Activated B cell treated with CpG ODN at 0.5 μM for 24 hours (primary cell): ENCODE data around the gene BTBD16. TPM values are rescaled to one million over a fixed set of nuclear protein-coding genes. Genes with fewer than 3 reads are reported as not detected.

Experiments used
- ATAC-seq: fragments of 200-7000 bp; cut with Tn5 transposase; one replicate; pipeline ENCODE4 v1.10.0; 2021; ENCODE audit warnings: low read depth, mild to moderate bottlenecking, moderate library complexity
- CTCF ChIA-PET: fragments of 350-600 bp; sonication (Branson Sonifier 250); formaldehyde crosslinking; loops from one replicate; lab custom pipeline; 2021; ENCODE audit warnings: antibody characterized with exemption; lab: Charles Lee
- POLR2A ChIA-PET: fragments of 350-600 bp; sonication (Branson Sonifier 250); formaldehyde crosslinking; loops from one replicate; lab custom pipeline; 2021; ENCODE audit warnings: antibody characterized with exemption; lab: Charles Lee
- DNase-seq: peaks from one replicate; pipeline ENCODE4 v3.0.0; 2022
- H3K27ac Mint-ChIP-seq: one replicate; pipeline ENCODE4 v1.8.0; 2020; ENCODE audit warnings: mixed read lengths
- H3K27me3 Mint-ChIP-seq: one replicate; pipeline ENCODE4 v1.8.0; 2021; ENCODE audit warnings: mixed read lengths
- H3K36me3 Mint-ChIP-seq: one replicate; pipeline ENCODE4 v1.8.0; 2021; ENCODE audit warnings: low read depth, mixed read lengths
- H3K4me1 Mint-ChIP-seq: one replicate; pipeline ENCODE4 v1.8.0; 2021; ENCODE audit warnings: mixed read lengths
- H3K4me3 Mint-ChIP-seq: one replicate; pipeline ENCODE4 v1.8.0; 2020; ENCODE audit warnings: mild to moderate bottlenecking, mixed read lengths
- H3K9me3 Mint-ChIP-seq: one replicate; pipeline ENCODE4 v1.8.0; 2020; ENCODE audit warnings: mixed read lengths
- intact Hi-C: fragments of 100-400 bp; cut with micrococcal nuclease; formaldehyde crosslinking; loops from one replicate; pipeline ENCODE4 v1.15.1; 2024
- total RNA-seq: library from RNA; stranded (reverse); gene quantifications from 2 replicates; pipeline ENCODE4 v1.2.3, GENCODE V29; 2022
- TF ChIP-seq, protein P1 (sequence below): fragments of 200-600 bp; IDR thresholded peaks from one replicate; pipeline ENCODE4 v1.8.0; 2022; ENCODE audit warnings: antibody characterized with exemption, mild to moderate bottlenecking

Gene BTBD16
- total RNA-seq, 1 donor from 2014 or later: not detected

DNA sequence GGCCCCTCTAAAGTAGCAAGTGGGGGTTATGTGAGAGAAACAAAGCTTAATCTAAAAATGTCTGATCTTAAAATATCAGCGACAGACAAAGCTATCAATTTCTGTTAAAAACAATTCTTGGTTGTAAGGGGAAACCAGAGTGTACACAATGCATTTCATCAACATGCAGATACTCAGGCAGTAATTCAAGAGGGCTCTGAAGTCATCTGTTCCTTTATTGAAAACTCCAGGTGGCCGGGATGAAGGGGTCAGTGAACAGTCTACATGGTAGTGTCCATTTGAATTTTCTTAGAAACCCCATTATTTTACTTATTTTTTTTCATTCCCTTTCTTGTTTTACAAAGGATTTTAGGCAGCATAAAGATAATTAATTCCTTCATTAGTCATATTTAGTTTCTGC lies 36.7 kb upstream of the BTBD16 start:
- H3K9me3 Mint-ChIP-seq: no peaks in the 10 kb centered on the region
- TF ChIP-seq, protein P1, sequence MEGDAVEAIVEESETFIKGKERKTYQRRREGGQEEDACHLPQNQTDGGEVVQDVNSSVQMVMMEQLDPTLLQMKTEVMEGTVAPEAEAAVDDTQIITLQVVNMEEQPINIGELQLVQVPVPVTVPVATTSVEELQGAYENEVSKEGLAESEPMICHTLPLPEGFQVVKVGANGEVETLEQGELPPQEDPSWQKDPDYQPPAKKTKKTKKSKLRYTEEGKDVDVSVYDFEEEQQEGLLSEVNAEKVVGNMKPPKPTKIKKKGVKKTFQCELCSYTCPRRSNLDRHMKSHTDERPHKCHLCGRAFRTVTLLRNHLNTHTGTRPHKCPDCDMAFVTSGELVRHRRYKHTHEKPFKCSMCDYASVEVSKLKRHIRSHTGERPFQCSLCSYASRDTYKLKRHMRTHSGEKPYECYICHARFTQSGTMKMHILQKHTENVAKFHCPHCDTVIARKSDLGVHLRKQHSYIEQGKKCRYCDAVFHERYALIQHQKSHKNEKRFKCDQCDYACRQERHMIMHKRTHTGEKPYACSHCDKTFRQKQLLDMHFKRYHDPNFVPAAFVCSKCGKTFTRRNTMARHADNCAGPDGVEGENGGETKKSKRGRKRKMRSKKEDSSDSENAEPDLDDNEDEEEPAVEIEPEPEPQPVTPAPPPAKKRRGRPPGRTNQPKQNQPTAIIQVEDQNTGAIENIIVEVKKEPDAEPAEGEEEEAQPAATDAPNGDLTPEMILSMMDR: no peak
- no peak overlapping the region for H3K4me3 Mint-ChIP-seq
- intact Hi-C loops: no loop called here
- no peaks in the 10 kb centered on the region for H3K4me1 Mint-ChIP-seq
- DNase-seq (no peak), ATAC-seq (no peak)
- ChIA-PET CTCF (no interaction called here), POLR2A (no interaction called here)
- H3K27ac Mint-ChIP-seq: no peak overlapping the region
- H3K36me3 Mint-ChIP-seq: no peaks in the 10 kb centered on the region
- no peaks in the 10 kb centered on the region for H3K27me3 Mint-ChIP-seq

DNA sequence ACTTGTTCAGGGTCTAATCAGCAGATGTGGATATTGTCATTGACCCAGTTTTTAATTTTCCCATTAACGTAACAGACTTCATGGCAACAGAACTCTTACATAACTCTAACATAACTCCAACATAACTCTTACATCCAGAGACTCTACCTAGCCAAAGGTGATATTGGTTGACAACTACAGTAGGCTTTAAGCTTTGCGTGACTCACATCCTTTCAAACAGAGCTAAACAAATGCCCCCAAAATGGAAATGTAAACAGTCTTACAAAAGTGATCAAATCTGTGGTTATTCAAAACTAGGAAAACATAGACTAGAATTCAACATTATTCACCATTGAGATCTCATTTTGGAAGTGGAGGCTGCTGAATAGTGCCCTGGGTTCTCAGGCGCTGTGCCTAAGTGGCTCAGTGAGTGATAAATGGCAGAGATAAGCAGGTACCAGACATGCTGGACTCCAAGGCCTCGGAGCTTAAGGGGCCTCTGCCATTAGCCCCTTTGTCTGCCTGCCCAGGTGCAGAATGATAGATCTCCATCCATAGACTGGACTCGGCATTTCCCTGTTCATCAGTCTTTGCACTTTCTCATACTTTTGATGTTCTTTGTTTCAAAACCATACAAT lies 34.3 kb upstream of the BTBD16 start:
- no peaks in the 10 kb centered on the region for H3K4me1 Mint-ChIP-seq
- no peaks in the 10 kb centered on the region for H3K27me3 Mint-ChIP-seq
- CTCF ChIA-PET: no interaction called here
- TF ChIP-seq, protein P1: no peak
- no peak overlapping the region for H3K4me3 Mint-ChIP-seq
- no peaks in the 10 kb centered on the region for H3K36me3 Mint-ChIP-seq
- intact Hi-C loops: no loop called here
- no peaks in the 10 kb centered on the region for H3K9me3 Mint-ChIP-seq
- no peak overlapping the region for H3K27ac Mint-ChIP-seq
- ATAC-seq: no peak
- no peak for DNase-seq
- POLR2A ChIA-PET: no interaction called here

DNA sequence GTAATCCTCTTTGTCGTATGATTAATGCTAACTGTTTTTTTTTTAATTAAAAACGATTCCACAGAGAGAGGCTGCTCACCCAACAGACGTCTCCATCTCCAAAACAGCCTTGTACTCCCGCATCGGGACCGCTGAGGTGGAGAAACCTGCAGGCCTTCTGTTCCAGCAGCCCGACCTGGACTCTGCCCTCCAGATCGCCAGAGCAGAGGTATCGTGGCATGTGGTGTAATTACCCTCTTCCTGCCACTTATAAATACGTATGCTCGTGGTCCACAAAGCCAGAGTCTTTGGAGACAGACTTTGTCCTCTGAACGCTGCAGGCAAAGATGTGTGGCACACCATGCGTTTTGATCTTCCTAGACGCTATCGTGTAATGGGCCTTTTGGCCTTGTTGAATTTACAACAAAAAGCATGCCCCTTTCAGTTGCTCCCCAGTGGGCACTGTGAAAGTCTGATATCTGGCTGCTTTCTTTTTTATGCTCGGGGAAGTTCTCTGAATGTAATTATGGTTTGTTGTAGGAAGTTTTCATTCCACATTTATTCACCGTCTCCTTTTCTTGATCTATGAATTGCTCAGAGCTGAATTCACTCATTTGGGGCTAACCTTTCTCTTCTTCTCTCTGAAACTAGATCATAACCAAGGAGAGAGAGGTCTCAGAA lies 33.6 kb upstream of the BTBD16 start:
- intact Hi-C loops: no loop called here
- no peak overlapping the region for H3K27ac Mint-ChIP-seq
- ATAC-seq: no peak

DNA sequence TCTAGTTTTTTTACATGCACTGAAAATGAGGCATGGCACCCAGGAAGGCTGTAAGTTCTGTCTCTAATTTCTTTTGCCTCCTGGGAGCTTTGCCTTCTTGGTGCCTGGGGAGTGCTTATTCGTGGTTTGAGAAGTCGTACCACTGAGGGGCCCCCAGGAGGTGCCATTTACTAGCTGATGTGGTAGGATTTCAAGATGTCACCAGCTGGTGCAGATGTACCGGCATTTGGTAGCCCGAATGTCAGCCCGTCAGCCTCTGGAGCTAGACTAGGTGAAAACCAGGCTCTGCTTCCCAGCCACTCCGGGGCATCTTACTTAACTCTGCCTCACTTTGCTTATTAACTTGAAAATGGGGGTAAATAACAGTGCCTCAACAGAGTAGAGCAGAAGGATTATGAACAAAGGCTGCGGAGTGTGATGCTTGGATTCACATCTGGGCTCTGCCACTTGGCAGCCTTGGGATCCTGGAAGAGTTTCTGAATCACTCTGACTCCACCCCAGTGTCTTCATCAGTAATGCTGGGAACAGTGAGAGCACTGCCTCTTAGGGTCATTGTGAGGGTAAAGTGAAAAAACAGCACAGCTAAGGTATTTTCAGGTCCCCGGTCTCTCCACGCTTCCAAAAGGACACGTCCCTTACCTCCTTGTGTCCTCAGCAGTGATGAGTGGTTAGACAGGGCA lies 31.4 kb upstream of the BTBD16 start:
- ATAC-seq: no peak
- ChIA-PET CTCF (no interaction called here), POLR2A (no interaction called here)
- H3K27ac Mint-ChIP-seq: no peak overlapping the region
- intact Hi-C loops: no loop called here
- TF ChIP-seq, protein P1: no peak
- H3K27me3 Mint-ChIP-seq: no peaks in the 10 kb centered on the region
- DNase-seq: no peak
- no peaks in the 10 kb centered on the region for H3K36me3 Mint-ChIP-seq
- no peaks in the 10 kb centered on the region for H3K9me3 Mint-ChIP-seq
- H3K4me1 Mint-ChIP-seq: no peaks in the 10 kb centered on the region
- H3K4me3 Mint-ChIP-seq: no peak overlapping the region

More for the DNA sequence above, 33.6 kb upstream of the BTBD16 start:
- Mint-ChIP-seq H3K9me3 (no peaks in the 10 kb centered on the region), H3K4me1 (no peaks in the 10 kb centered on the region), H3K4me3 (no peak overlapping the region), H3K36me3 (no peaks in the 10 kb centered on the region), H3K27me3 (no peaks in the 10 kb centered on the region)
- TF ChIP-seq, protein P1: no peak
- no peak for DNase-seq
- ChIA-PET CTCF (no interaction called here), POLR2A (no interaction called here)

DNA sequence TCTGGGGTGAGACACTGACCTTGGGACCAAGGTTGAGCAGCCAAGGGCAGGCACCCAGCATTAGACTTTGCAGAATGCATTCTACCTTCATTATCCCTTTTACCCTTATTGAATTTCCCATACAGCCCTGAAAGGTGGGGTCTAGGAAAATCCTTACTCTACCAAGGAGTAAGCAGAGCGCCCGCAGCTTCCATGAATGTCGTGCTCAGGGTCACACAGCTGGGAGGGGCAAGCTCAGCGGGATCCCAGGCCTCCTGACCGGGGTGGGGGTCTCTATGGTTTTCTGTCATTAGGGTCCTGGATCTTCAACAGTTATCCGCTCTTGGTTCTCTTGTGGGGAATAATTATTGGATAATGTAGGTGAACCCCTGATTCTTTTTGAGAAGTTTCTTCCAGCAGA lies 30.7 kb upstream of the BTBD16 start:
- TF ChIP-seq, protein P1: no peak
- ATAC-seq (no peak), DNase-seq (no peak)
- Mint-ChIP-seq H3K36me3 (no peaks in the 10 kb centered on the region), H3K4me3 (no peak overlapping the region), H3K27me3 (no peaks in the 10 kb centered on the region), H3K27ac (no peak overlapping the region), H3K4me1 (no peaks in the 10 kb centered on the region), H3K9me3 (no peaks in the 10 kb centered on the region)
- POLR2A ChIA-PET: no interaction called here
- intact Hi-C loops: no loop called here
- CTCF ChIA-PET: no interaction called here
